ENCODE measurements around the gene FKBP2.

The FKBP2 gene

GRCh38 chr11:64240435-64241240, at the start of gene FKBP2:
FKBP2 (plus strand) TSS chr11:64241095; CDS start chr11:64242388, 1,293 bp downstream.
- peak; percentile 99 for DNase-seq (ENCODE audit: low spot score)
- Histone ChIP-seq H3K27ac (peak within 1 kb of the TSS; percentile 100), H3K4me3 (peak within 1 kb of the TSS; percentile 96)
- TF ChIP-seq, protein P1, sequence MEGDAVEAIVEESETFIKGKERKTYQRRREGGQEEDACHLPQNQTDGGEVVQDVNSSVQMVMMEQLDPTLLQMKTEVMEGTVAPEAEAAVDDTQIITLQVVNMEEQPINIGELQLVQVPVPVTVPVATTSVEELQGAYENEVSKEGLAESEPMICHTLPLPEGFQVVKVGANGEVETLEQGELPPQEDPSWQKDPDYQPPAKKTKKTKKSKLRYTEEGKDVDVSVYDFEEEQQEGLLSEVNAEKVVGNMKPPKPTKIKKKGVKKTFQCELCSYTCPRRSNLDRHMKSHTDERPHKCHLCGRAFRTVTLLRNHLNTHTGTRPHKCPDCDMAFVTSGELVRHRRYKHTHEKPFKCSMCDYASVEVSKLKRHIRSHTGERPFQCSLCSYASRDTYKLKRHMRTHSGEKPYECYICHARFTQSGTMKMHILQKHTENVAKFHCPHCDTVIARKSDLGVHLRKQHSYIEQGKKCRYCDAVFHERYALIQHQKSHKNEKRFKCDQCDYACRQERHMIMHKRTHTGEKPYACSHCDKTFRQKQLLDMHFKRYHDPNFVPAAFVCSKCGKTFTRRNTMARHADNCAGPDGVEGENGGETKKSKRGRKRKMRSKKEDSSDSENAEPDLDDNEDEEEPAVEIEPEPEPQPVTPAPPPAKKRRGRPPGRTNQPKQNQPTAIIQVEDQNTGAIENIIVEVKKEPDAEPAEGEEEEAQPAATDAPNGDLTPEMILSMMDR (IDR thresholded peaks at IDR 0.05): no peak

- H3K27ac ChIP-seq: no peak overlapping the region
- TF ChIP-seq, protein P1 (IDR thresholded peaks at IDR 0.05): no peak
- no peak for DNase-seq (ENCODE audit: low spot score)
- H3K4me3 ChIP-seq: no peak overlapping the region
Measured at GRCh38 chr11:64192434-64192833, 48.5 kb upstream of the FKBP2 start.

GRCh38 chr11:64196626-64197025, 44.3 kb upstream of the FKBP2 start:
- no peak overlapping the region for H3K4me3 ChIP-seq
- no peak overlapping the region for H3K27ac ChIP-seq
- TF ChIP-seq, protein P1 (IDR thresholded peaks at IDR 0.05): no peak
- DNase-seq (ENCODE audit: low spot score): no peak

DNA sequence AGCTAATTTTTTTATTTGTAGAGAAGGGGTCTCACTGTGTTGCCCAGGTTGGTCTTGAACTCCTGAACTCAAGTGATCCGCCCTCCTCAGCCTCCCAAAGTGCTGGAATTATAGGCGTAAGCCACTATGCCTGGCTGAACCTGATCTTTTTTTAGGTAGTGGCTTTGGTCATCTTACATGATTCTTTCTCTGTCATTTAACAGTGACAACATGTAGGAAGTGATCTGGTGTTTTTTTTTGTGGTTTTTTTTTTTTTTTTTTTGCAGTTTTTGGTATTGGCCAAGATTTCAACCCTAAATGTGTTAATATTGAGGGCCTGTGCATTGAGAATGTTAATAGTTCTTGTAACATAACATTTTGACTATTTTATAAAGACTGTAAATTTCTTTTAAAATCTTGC, 42.4 kb upstream of the FKBP2 start:
- DNase-seq (ENCODE audit: low spot score): no peak
- no peak overlapping the region for H3K27ac ChIP-seq
- no peak overlapping the region for H3K4me3 ChIP-seq
- TF ChIP-seq, protein P1 (IDR thresholded peaks at IDR 0.05): no peak

- TF ChIP-seq, protein P1 (IDR thresholded peaks at IDR 0.05): no peak
- DNase-seq (ENCODE audit: low spot score): no peak
- Histone ChIP-seq H3K27ac (no peak overlapping the region), H3K4me3 (no peak overlapping the region)
Measured at GRCh38 chr11:64201543-64201942, 39.4 kb upstream of the FKBP2 start.

GRCh38 chr11:64202992-64203391, 37.9 kb upstream of the FKBP2 start:
- Histone ChIP-seq H3K27ac (no peak overlapping the region), H3K4me3 (no peak overlapping the region)
- TF ChIP-seq, protein P1 (IDR thresholded peaks at IDR 0.05): no peak
- DNase-seq (ENCODE audit: low spot score): no peak

Measured in coronary artery (tissue), 2 donors.